Dermis blood vessel endothelial cell (primary cell): ENCODE results near the gene CKM. TPM values are rescaled to one million over a fixed set of nuclear protein-coding genes. Genes with fewer than 3 reads are reported as not detected.
"Not testable (repeated sequence)": the region's sequence is repeated elsewhere in the genome, so short reads cannot be mapped to it uniquely, and the experiment has no call there.

Experiments
- DNase-seq: peaks from one replicate; pipeline ENCODE4 v3.0.0; 2010
- total RNA-seq: library from RNA; depleted of rRNA; stranded (reverse); fragments of >200 nt; gene quantifications from 2 replicates; pipeline ENCODE4 v1.2.3, GENCODE V29; 2014

Gene CKM
- total RNA-seq, 1 donor from 2014 or later, result not detected

DNA sequence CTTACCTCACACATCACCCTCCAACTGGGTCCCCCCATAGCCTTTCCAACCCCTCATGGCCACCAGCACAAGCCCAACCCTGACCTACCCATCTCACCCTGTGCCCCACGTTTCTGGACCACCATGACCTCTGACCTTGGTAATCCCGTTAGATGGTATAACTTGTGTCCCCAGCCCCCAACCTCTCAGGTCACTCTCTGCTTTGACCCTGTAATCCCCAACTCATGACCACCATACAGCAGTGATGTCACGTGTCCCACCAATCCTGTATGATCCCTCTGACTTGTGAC is 26.4 kb upstream of the CKM start:
- no peak for DNase-seq

DNA sequence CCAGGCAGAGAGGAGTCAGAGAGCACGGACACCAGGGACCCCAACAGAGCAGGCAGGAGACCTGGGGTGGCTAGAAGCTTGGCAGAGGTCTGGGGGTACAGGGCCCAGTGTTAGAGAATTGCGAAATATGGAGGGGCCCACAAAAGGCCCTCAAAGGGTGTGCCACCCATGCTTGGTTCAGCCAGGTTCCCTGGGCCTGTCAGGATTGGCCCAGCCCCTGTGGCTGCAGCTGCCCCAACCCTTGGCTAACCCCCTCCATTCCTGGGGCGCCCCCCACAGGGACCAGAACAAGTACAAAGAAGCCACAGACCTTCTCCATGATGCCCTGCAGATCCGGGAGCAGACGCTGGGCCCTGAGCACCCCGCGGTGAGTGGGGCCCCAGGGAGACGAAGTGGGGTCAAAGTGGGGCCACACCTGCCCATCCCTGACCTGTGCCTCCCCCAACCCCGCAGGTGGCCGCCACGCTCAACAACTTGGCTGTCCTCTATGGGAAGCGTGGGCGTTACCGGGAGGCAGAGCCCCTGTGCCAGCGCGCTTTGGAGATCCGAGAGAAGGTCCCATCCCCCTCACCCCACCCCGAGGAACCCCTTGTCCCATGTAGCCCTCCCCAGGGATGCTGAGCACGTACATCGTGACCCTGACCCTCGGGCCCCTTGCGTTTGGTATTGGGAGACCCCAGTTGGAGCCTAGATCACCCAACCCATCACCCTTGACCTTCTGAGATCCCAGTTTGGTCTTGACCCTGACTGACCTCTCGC is 25.9 kb upstream of the CKM start:
- DNase-seq, result no peak

DNA sequence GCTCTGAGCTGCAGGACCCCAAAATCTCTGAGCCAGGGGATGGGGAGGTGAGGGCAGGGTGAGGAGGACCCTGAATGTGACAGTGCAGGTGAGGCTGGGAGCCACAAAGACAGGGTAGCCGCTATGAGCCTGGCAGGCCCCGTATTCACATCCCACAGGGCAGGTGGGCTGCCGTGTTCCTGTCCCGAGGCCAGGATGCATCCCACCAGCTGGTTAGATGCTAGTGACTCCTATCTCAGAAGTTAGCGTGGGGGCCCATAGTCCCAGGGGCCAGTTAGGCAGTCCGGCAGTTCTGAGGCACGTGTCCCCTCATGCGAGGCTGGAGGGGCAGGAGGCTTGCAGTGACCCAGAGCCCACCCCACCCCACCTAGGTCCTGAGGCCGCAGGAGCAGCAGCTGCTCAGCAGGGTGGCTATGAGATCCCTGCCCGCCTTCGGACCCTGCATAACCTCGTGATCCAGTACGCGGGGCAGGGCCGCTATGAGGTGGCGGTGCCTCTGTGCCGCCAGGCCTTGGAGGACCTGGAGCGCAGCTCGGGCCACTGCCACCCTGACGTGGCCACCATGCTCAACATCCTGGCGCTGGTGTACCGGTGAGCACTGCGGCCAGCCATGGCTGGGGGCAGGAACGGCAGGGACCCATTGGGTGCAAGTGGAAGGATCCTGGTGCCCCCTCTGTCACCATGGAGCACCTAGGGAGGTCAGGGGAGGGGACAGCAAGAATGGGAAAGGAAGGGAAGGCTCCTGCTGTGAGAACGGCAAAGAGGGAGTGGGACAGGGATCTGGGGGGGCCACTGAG is 25.1 kb upstream of the CKM start:
- no peak for DNase-seq

DNA sequence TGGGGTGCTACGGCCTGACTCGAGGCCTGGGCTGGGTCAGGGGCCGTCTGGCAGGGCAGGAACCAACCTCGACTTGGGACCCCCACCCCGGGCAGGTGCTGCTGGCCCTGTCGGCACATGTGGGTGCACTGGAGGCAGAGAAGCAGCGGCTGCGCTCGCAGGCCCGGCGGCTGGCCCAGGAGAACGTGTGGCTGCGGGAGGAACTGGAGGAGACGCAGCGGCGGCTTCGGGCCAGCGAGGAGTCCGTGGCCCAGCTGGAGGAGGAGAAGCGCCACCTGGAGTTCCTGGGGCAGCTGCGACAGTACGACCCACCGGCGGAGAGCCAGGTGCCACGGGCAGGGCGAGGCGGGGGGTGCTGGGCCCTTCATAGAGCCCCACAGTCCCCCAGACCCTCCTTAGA is 23.8 kb upstream of the CKM start:
- DNase-seq, result no peak

DNA sequence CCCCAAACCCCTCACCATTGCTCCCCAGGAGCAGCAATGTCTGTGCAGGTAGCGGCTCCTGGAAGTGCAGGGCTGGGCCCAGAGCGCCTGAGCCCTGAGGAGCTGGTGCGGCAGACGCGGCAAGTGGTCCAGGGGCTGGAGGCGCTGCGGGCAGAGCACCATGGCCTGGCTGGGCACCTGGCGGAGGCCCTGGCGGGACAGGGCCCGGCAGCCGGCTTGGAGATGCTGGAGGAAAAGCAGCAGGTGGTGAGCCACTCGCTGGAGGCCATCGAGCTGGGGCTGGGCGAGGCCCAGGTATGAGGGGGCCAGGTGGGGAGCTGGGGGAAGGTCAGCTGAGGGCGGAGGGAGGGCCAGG is 22.8 kb upstream of the CKM start:
- DNase-seq, result no peak

DNA sequence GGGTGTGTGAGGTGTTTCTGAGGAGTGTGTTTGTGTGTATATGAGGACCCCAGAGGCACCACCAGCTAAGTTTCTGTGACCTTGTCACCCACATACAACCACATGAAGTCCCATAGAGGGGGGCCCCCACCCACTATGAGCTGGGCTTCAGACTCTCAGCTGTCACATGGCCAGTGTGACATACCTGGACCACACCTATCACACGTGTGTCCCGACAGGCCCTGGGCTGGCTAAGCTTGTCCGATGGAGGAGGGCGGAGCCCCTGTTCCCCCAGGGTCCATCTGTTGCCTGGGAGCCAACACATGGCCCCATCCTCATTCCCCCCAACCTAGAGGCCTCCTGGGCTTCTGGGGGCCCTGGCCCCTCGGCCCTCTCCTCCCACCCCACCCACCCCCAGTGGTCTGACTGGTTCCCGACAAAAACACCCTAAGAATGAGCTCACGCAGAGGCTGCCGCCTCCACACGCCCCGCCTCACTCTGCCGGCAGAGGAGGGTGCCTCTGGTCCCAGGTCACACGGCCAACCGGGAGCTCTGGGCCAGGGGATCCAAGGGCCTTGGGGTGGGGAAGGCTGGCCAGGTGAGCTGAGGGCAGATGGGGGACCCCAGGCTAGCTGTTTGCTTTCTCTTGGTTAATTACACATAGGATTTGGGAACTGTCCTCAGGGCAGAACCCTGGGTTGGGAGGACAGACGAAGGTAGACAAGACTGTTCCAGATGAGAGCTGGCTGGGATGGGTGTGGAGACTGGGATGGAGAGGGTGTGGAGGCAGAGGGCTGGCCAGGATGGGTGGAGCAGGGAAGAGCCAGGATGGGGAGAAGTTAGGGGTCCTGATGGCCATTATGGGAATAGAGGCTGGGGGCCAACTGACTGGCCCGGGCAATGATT is 22.2 kb upstream of the CKM start:
- DNase-seq, result no peak

DNA sequence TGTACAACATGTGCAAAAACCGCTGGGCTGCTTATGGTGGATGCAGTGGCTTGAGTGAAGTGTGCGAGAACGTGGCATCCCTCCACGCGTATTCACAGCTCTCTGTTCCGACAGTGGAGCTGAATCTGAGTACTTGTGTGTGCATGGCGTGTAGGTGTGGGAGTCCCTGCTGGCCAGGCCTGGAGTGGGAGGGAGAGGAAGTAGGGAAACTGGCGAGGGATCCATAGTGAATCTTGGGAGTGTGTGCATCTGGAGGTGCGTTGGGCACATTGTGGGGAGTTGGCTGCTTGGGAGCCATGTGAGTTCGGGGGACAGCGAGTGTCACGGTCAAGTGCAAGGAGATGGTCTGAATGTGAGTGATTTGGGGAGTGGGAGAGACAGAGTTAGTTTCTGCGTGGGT is 20.2 kb upstream of the CKM start:
- no peak for DNase-seq

DNA sequence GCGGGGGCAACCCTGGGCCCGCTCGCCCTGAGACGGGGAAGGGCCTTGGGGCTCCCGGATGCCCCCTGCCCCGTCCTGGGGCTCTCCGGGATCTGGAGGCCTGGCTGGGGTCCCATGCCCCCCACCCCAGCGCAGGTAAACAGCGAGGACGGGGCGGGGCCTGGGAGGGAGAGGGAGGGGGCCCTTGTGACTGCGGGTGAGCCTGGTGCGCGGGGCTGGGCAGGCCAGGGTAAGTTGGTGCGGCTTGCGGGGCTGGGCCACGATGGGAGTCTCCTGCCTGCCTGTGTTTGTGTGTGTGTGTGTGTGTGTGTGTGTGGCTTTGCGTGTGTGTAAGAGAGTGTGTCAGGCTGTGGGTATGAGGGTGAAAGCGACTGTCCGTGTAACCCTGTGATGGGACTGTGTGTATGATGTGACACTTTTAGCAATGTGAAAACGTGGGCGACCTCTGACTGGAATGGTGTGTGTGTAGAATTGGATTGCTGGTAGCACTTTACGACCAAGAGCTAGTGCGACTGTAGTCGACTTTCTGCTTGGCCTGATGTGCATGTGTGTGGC is 18.3 kb upstream of the CKM start:
- DNase-seq, result peak; percentile 9

DNA sequence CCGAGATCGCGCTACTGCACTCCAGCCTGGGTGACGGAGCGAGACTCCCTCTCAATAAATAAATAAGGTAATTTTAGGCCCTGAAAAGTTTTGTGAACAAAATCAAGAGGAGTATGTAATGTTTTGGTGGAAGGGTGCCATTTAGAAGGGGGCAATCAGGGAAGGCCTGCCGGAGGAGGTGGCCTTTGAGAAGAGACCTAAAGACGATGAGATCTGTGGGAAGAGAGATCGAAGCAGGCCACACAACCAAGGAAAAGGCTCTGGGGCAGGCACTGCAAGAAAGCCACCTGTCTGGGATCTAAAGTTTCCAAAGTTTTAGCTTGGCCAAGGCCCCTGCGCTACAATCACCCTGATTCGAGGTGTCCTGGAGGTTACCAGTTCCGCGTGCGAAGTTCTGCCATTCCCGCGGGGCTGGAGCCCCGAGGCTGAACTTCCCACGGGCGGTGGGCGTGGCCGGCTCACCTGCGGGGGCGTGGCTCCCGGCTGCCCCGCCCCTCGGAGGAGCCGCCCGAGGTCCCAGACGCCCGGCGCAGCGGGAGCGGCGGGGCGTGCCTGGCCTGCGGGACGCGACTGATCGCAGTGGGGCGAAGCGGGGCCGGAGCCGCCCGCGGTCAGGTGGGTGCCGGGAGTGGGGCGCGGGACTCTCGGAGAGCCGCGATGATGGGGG is 17.7 kb upstream of the CKM start, which contains the start of gene KLC3:
KLC3 (plus strand) TSS at position 519 of the 667 bp plus-strand sequence. CDS start 4,792 bp downstream, outside the sequence.
- DNase-seq, result no peak

DNA sequence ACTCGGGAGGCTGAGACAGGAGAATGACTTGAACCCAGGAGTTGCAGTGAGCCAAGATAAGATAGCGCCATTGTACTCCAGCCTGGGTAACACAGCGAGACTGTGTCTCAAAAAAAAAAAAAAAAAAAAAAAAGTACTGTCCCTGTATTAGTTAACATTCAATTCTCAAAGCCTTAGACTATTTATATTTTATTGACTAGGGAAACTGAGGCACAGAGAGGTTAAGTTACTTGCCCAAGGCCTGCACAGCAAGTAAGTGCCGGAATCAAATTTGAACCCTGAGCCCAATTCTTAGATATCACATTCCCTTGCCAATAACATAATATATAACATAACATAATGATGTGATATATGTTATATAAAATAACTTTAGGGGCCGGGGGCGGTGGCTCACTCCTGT is 17.0 kb upstream of the CKM start:
- DNase-seq, result no peak

DNA sequence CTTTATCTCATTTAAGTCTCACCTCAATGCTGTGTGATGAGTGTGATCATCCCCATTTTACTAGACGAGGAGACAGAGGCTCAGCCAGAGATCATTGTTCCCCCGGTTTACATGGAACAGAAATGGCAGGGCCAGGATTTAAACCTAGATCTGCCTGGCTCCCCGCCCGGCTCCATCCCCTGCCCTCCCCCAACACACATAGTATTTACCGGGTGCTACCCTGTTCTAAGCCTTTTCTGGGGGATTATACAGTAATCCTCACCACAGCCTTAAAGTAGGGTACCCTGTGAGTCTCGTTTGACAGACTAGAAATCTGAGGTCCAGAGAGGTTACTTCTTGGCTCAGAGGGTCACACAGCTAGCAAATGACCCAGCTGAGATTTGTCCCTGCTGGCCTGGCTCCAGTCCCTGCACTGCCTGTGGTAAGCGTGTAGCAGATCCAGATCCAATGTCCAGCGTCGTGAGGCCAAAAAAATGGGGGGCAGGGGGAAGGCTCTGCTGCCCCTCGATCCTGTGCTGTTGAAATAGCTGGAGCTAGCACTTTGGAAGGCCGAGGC is 14.1 kb upstream of the CKM start:
- no peak for DNase-seq

DNA sequence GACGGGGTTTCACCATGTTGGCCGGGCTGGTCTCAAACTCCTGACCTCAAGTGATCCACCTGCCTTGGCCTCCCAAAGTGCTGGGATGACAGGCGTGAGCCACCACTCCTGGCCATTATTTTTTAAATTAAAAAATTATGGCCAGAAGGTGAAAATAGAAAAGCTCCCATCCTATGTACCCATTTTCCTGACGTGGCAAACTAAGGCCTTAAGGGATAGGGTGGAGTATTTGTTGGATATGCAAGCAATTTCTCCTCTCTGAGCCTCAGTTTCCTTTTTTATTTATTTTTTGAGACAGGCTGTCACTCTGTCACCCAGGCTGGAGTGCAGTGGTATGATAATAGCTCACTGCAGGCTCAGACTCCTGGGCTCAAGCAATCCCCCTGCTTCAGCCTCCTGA is 12.2 kb upstream of the CKM start:
- not testable (repeated sequence) for DNase-seq

DNA sequence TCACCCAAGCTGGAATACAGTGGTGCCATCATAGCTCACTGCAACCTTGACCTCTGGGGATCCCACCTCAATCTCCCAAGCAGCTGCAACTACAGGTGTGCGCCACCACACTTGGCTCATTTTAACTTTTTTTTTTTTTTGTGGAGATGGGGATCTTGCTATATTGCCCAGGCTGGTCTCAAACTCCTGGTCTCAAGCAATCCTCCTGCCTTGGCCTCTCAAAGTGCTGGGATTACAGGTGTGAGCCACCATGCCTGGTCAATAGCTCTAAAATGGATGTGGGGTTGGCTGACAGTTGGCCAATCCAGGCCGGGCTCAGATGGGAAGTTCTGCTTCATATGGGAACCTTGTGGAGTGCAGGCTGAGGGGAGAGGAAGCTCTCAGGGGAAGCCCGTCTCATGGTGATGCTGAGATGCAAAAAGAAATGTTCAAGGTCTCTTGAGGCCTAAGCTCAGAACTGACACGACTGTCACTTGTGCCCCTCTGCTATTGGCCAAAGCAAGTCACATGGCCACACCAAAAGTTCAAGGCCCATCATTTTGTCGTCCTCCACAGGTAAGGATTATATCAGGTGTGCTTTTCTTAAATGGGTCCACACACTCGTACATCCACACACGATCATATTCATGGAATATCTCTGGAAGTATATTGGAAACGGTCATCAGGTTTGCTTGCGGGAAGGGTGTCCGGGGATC is 11.1 kb upstream of the CKM start:
- DNase-seq, result no peak

DNA sequence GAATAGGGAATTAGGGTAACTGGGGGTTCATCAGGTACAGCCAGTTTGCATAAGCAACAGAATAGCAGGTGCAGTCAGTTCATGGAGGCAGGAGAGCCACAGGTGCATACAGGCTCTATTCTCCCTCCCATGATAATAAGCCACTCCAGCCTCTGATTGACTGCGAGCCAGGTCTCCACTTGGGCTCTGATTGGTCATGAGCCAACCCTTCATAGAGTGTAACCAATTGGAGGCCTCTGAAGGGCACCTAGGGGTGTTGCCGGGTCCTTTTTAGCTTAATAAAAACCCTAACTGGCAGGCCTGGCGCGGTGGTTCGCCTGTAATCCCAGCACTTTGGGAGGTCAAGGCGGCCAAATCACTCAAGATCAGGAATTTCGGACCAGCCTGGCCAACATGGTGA is 8.7 kb upstream of the CKM start:
- DNase-seq, result no peak

DNA sequence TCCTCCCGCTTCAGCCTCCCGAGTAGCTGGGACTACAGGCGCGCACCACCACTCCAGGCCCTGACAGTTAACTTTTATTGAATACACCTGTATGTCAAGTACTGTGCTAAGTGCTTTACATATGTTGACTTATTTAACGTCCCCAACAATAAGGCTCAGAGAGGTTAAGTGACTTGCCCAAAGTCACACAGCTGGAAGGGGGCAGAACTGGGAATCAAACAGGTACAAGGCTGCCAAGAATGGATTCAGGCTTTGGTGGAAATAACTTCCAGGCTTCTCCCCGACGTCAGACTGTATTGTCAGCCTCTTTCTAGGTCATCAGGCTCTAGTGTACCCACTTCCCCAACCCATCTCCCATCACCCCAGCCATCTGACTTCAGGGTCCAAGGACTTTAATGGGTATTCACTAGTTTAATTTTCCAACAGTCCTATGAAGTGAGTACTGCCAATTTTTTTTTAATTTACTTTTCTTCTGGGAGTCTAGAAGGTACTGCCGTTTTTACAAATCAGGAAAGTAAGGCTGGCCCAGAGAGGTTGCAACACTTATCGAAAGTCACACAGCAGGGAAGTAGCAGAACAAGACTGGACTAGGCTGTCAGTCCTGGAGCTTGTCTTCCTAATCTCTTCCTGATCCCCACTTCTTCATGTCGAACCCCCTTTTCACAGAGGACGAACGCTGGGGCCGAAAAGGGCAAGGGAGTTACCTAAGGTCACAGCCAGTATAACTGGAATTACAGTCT is 4.9 kb upstream of the CKM start:
- DNase-seq, result no peak

DNA sequence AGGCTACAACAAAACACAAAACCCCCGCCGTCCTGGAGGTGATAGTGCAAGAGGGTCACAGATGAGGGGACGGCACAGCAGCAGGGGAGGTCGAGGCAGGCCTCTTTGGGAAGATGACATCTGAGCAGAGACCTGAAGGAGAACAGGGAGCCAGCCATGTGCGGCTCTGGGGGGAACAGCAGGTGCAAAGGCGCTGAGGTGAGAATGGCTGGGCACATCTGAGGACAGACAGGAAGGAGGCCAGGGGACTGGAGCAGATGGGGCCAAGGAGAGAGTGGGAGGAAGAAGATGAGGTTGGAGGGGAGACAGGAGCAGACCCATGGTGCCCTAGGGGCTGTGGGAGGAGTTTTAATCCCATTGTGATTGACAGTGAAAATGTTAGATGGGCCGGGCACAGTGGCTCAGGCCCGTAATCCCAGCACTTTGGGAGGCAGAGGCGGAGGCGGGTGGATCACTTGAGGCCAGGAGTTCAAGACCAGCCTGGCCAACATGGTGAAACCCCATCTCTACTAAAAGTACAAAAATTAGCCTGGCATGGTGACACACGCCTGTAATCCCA is 1.8 kb upstream of the CKM start:
- DNase-seq, result no peak

DNA sequence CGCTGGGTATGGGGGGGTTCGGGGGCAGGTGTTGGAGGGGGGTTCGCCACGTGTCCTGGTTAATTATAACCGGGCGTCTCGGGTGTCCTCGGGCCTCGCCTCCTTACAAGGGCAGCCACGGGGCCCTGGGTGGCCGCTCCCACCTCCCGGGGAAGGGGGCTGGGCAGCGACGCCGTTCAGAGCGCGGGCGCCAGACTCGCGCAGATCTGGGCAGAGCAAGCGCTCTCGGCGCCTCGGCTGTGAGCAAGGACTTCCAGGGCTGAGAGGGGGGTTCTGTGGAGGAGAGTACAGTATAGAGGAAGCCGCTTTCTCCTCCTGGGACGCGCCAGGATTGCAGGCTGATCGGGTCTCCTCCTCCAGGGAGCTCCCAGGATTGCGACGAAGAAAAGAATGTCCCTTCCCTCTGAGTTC is 1.0 kb upstream of the CKM start:
- DNase-seq, result peak; percentile 26

DNA sequence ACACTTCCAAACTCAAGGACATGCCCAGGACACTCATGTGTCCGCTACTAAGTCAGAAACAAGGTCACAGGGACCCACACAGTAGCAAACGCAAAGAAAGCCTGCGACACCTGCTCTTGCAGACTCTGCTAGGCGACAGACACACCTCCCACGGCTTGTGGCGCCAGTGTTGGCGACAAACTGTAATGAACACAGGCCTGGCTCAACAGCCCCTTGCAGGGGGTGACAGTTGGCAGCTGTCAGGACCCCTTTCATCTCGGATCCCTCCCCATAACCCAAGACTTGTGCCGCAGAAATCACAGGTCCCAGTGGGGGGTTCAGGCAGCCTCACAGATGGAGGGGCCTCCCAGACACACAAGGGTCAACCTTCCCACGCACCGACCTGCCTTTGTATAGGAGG is 364 bp downstream of the CKM start:
- no peak for DNase-seq

DNA sequence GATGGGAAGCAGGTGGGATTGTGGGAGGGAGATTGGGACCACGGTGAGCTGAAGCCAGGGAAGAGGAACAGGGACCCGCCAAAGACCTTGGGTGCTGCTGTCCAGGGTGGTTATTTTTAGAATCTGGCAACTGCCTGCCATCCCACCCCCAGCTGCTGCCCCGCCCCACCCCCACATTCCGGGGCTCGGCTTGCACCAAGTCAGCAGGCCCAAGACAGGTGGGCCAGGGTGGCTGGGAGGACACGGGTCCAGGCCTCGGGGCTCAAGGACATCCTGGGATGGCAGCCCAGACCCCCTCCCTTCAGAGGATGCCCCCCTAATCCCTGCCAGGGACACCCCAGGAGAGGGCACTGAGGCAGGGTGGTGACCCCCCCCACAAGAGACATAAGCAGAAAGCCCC is 827 bp downstream of the CKM start:
- no peak for DNase-seq

DNA sequence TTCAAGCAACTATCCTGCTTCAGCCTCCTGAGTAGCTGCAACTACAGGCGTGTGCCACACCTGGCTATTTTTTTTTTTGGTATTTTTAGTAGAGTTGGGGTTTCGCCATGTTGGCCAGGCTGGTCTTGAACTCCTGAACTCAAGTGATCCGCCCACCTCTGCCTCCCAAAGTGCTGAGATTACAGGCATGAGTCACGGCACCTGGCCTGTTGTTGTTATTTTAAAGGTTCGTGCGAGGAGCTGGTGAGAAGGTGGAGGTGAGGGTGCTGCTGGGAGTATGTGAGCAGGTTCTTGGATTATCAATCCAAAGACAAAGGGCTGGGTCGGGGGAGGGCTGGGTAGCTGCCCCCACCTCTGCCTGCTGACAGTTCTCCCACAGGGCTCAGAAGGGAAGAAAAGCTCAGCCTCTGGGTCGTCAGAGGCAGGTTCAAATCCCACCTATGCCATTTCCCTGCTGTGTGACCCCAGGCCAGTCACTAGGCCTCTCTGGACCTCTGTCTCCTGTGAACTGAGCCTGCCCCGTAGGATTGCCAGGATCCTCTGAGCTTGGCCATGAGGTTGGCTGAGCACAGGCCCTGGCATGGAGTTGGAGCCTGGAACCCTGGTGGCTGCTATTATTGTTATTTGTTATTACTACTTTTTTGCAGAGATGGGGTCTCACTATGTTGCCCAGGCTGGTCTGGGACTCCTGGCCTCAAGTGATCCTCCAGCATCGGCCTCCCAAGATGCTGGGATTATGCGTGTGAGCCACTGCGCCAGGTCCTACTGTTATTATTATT is 1.5 kb downstream of the CKM start:
- no peak for DNase-seq
